K562 (cell line): ENCODE measurements around the gene ENPP6. TPM values are rescaled to one million over a fixed set of nuclear protein-coding genes. Genes with fewer than 3 reads are reported as not detected.

Experiments
- ATAC-seq: fragments of 200-7000 bp; cut with Tn5 transposase; 3 replicates; pipeline ENCODE4 v1.9.1; 2020; ENCODE audit warnings: moderate library complexity
- BruUV-seq: library from RNA; stranded (reverse); fragments of 400-500 nt; replicated peaks from 2 replicates; lab custom pipeline; 2021; lab: Mats Ljungman, UMichigan
- CTCF ChIA-PET: fragments of 300-600 bp; formaldehyde crosslinking; extraction: SDS; loops from one replicate; lab custom pipeline; 2021; ENCODE audit warnings: low intra/inter-chr PET ratio; lab: Yijun Ruan, JAX
- POLR2A ChIA-PET: fragments of 300-600, 350-650 bp; sonication (Branson Sonifier 250); formaldehyde crosslinking; extraction: SDS; loops from one replicate; lab custom pipeline; 2021; ENCODE audit warnings: antibody characterized with exemption, inconsistent platforms; lab: Yijun Ruan, JAX
- DNase-seq, 4 experiments: peaks; one replicate each; pipeline versions ENCODE4 v3.0.0 to v3.0.0-alpha.2; 2011 to 2018; ENCODE audit warnings: low spot score in 3 of 4, mixed read lengths in 3 of 4; ENCODE audit errors: extremely low read depth in 1 of 4
- FAIRE-seq: peaks from 2 replicates; lab custom pipeline; 2011; peaks lifted over from hg19 to GRCh38; lab: Jason Lieb, UNC
- H2AFZ ChIP-seq: 2 replicates; pipeline ENCODE4 v1.6.0; 2011; ENCODE audit warnings: low read depth, low read length, control low read depth, inconsistent platforms
- H3K27ac ChIP-seq: fragments of 200-600 bp; 3 replicates; pipeline ENCODE4 v1.8.0; 2011; ENCODE audit warnings: low read depth, mild to moderate bottlenecking, control low read depth, inconsistent platforms, low read length, moderate library complexity, mixed read lengths; ENCODE audit errors: extremely low read depth
- H3K27me3 ChIP-seq, 2 experiments: fragments of 300-600 bp in 1 of 2; 2 replicates in 1 of 2; 3 replicates in 1 of 2; pipeline versions ENCODE4 v1.6.0 to v1.8.0; 2011; ENCODE audit warnings: inconsistent platforms in 2 of 2, low read length in 2 of 2, mild to moderate bottlenecking in 1 of 2, mixed read lengths in 1 of 2, moderate library complexity in 1 of 2; ENCODE audit not compliant: control insufficient read depth in 2 of 2, insufficient read depth in 2 of 2
- H3K36me3 ChIP-seq: fragments of 300-600 bp; 3 replicates; pipeline ENCODE4 v1.8.0; 2011; ENCODE audit warnings: mild to moderate bottlenecking, low read length, inconsistent platforms; ENCODE audit not compliant: control insufficient read depth, insufficient read depth
- H3K4me1 ChIP-seq, 2 experiments: fragments of 200-600 bp in 1 of 2; replicated peaks in 1 of 2; 2 replicates in 1 of 2; 3 replicates in 1 of 2; pipeline versions ENCODE4 v1.5.1 to v1.8.0; 2011; ENCODE audit warnings: inconsistent platforms in 2 of 2, low read length in 2 of 2, mild to moderate bottlenecking in 1 of 2, mixed read lengths in 1 of 2, moderate library complexity in 1 of 2; ENCODE audit not compliant: control insufficient read depth in 2 of 2, insufficient read depth in 2 of 2
- H3K4me2 ChIP-seq: 2 replicates; pipeline ENCODE4 v1.6.1; 2011; ENCODE audit warnings: low read length, control low read depth, inconsistent platforms, mixed read lengths; ENCODE audit not compliant: insufficient read depth
- H3K4me3 ChIP-seq: fragments of 200-600 bp; sonication (generic), shearing (Covaris generic); 2 replicates; pipeline ENCODE4 v1.5.1; 2016; ENCODE audit warnings: control low read depth, inconsistent platforms
- H3K79me2 ChIP-seq: fragments of 200-600 bp; 3 replicates; pipeline ENCODE4 v1.8.0; 2011; ENCODE audit warnings: low read length, inconsistent platforms; ENCODE audit not compliant: control insufficient read depth, insufficient read depth
- H3K9ac ChIP-seq, 2 experiments: 2 replicates each; pipeline versions ENCODE4 v1.6.0 to v1.6.1; 2011; ENCODE audit warnings: low read depth in 2 of 2, low read length in 2 of 2, control low read depth in 1 of 2, inconsistent platforms in 1 of 2, mild to moderate bottlenecking in 1 of 2, mixed read lengths in 1 of 2; ENCODE audit not compliant: insufficient read depth in 1 of 2
- H3K9me1 ChIP-seq: one replicate; pipeline ENCODE4 v1.6.0; 2011; ENCODE audit warnings: inconsistent platforms, mild to moderate bottlenecking, low read length, moderate library complexity; ENCODE audit not compliant: control insufficient read depth, insufficient read depth
- H3K9me3 ChIP-seq: replicated peaks from 2 replicates; pipeline ENCODE4 v1.5.1; 2011; ENCODE audit warnings: low read depth, low read length, inconsistent platforms; ENCODE audit not compliant: control insufficient read depth, insufficient read depth
- H4K20me1 ChIP-seq: replicated peaks from 2 replicates; pipeline ENCODE4 v1.6.1; 2011; ENCODE audit warnings: low read length, inconsistent platforms, mixed read lengths; ENCODE audit not compliant: control insufficient read depth, insufficient read depth
- ATF3 ChIP-seq, 2 experiments: fragments of 450-650 bp in 1 of 2; sonication (generic) in 1 of 2; formaldehyde crosslinking in 1 of 2; IDR thresholded peaks in 1 of 2; conservative IDR thresholded peaks in 1 of 2; 2 replicates each; pipeline versions ENCODE4 v1.6.1 to v1.8.1; 2016 to 2023; ENCODE audit warnings: mild to moderate bottlenecking in 2 of 2, moderate library complexity in 2 of 2, inconsistent platforms in 1 of 2, missing genetic modification reagents in 1 of 2
- CREM ChIP-seq: IDR thresholded peaks from 2 replicates; pipeline ENCODE4 v1.6.1; 2014; ENCODE audit warnings: antibody characterized with exemption, low read depth
- ESRRB ChIP-seq: fragments of 250-450 bp; sonication (Bioruptor Pico); IDR thresholded peaks from 2 replicates; pipeline ENCODE4 v1.5.0; 2020; ENCODE audit warnings: mild to moderate bottlenecking, moderate library complexity, borderline replicate concordance
- TFAP4 ChIP-seq: sonication (generic); formaldehyde crosslinking; IDR thresholded peaks from 2 replicates; pipeline ENCODE4 v1.8.0; 2022; ENCODE audit warnings: missing genetic modification reagents, mild to moderate bottlenecking, moderate library complexity, borderline replicate concordance
- YY1 ChIP-seq, 3 experiments: IDR thresholded peaks; 2 replicates each; pipeline ENCODE4 v1.6.1; 2011; ENCODE audit warnings: low read length in 2 of 3, mild to moderate bottlenecking in 2 of 3, moderate library complexity in 2 of 3, borderline replicate concordance in 1 of 3, control low read depth in 1 of 3, low read depth in 1 of 3; ENCODE audit not compliant: insufficient read depth in 3 of 3, insufficient replicate concordance in 2 of 3, control insufficient read depth in 1 of 3, insufficient read length in 1 of 3; ENCODE audit errors: extremely low read depth in 1 of 3
- WGBS: fragments of 100-300 bp; shearing (Covaris generic); methylation state at CpG from one replicate; pipeline ENCODE4 v1.1.6; 2016; ENCODE audit warnings: low coverage, mixed read lengths; ENCODE audit not compliant: insufficient coverage; ENCODE audit errors: missing lambda C conversion rate; 5-methylcytosine and 5-hydroxymethylcytosine counted together
- in situ Hi-C: fragments of 300-500 bp; cut with MboI; formaldehyde crosslinking; loops from 4 replicates; pipeline ENCODE4 v1.15.0; 2018; ENCODE audit warnings: inconsistent platforms, mixed read lengths
- intact Hi-C: fragments of 100-400 bp; cut with micrococcal nuclease; formaldehyde crosslinking; loops from 2 replicates; pipeline ENCODE4 v1.14.2; 2022
- polyA plus RNA-seq, 8 experiments: library from polyadenylated mRNA; depleted of rRNA in 4 of 8; stranded (reverse) in 5 of 8; unstranded in 3 of 8; fragments of >200 nt; fragmentation: Nextera tagmentation in 2 of 8; fragmentation: Illumina TruSeq in 1 of 8; extraction: Ambion mirVana in 2 of 8; extraction: Trizol in 1 of 8; gene quantifications; 2 replicates each; pipeline versions ENCODE4 v1.2.1 to v1.2.3, GENCODE V29; 2011 to 2014; ENCODE audit warnings: inconsistent platforms in 1 of 8, missing spikeins in 1 of 8
- total RNA-seq, 7 experiments: library from RNA; depleted of rRNA in 6 of 7; stranded (reverse); fragments of >200 nt in 6 of 7; fragmentation: Illumina TruSeq in 2 of 7; extraction: Trizol in 2 of 7; gene quantifications; 2 replicates each; pipeline versions ENCODE4 v1.2.1 to v1.2.3, GENCODE V29; 2011 to 2021; ENCODE audit warnings: low replicate concordance in 1 of 7

The ENPP6 gene
- total and polyA plus RNA-seq, 9 of the 15 experiments (the other 6 are each of a cell fraction or from before 2014, with no cell fraction given): 0.29 TPM; not detected in 8

DNA sequence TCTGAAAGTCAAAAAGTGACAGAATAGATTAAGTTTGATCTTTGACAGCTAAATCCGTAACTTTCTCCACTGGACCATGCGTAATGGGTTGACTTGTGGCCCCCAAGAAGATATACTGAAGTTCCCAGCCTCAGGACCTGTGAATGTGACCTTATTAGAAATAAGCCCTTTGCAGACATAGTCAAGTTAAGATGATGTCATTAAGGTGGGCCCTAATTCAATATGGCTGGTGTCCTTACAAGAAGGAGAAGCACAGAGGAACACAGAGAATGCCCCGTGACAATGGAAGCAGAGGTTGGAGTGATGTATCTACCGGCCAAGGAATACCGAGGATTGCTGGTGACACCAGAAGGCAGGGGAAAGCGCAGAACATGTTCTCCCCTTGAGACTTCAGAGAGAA, 14.4 kb downstream of the ENPP6 start:
- Histone ChIP-seq H3K27ac (no peak overlapping the region), H4K20me1 (no peaks in the 10 kb centered on the region), H3K4me1 (peaks cover 3 to 4% of the 10 kb centered on the region in 2 experiments; a peak in 3 of 5 replicates), H3K27me3 (peaks cover 7 to 39% of the 10 kb centered on the region in 2 experiments), H3K4me2 (peak overlapping the region; percentile 34; the same call in 1 of the 2 replicates), H3K9me1 (no peaks in the 10 kb centered on the region), H3K79me2 (no peaks in the 10 kb centered on the region), H3K4me3 (no peak overlapping the region), H3K9me3 (no peaks in the 10 kb centered on the region), H3K9ac (no peak overlapping the region), H2AFZ (peak overlapping the region; percentile 52), H3K36me3 (no peaks in the 10 kb centered on the region)
- BruUV-seq: no TSS peak
- peak; percentile 45; the same call in 1 of the 2 replicates for TF ChIP-seq ATF3 (IDR thresholded peaks at IDR 0.05)
- TF ChIP-seq ATF3 (CRISPR knock-in tag; conservative IDR thresholded peaks at IDR 0.05): no peak
- TF ChIP-seq CREM: peak; percentile 64
- no peak for TF ChIP-seq ESRRB (CRISPR knock-in tag)
- peak in 1 of 3 experiments; percentile 27 for TF ChIP-seq YY1 (IDR thresholded peaks at IDR 0.05; ENCODE audit: borderline replicate concordance in 1 of 3, control insufficient read depth in 1 of 3, extremely low read depth in 1 of 3, insufficient read depth in 3 of 3, insufficient read length in 1 of 3, insufficient replicate concordance in 2 of 3, low read depth in 1 of 3, low read length in 2 of 3)
- no peak for TF ChIP-seq TFAP4 (CRISPR knock-in tag)
- POLR2A ChIA-PET: interaction anchor here (1.3 kb wide), 1 partner anchor 15 kb away, joined by 3 read pairs; the partner anchor contains the start of gene ENPP6
- CTCF ChIA-PET: no interaction called here
- no peak for FAIRE-seq
- WGBS: 23% methylated on average over 6 of the region's 6 CpGs
- in situ Hi-C loops (no loop called here), intact Hi-C loops (no loop called here)
- no peak for ATAC-seq
- no peak for DNase-seq
